HepG2 (cell line): ENCODE data around the gene RNASE8. TPM values are rescaled to one million over a fixed set of nuclear protein-coding genes. Genes with fewer than 3 reads are reported as not detected.

ENCODE experiments used
- AGO2 ChIP-seq: fragments of 200-400 bp; formaldehyde crosslinking; optimal IDR thresholded peaks from 2 replicates; pipeline ENCODE3; 2017; ENCODE audit warnings: mild to moderate bottlenecking, low read depth, low read length, moderate library complexity
- AKAP8 ChIP-seq: sonication (generic); formaldehyde crosslinking; IDR thresholded peaks from 2 replicates; pipeline ENCODE4 v1.5.1; 2020; ENCODE audit warnings: mild to moderate bottlenecking, missing genetic modification reagents
- BRD4 ChIP-seq: sonication (generic); formaldehyde crosslinking; IDR thresholded peaks from 2 replicates; pipeline ENCODE4 v1.4.0; 2020; ENCODE audit warnings: missing genetic modification reagents
- CCDC6 ChIP-seq: sonication (generic); formaldehyde crosslinking; IDR thresholded peaks from 2 replicates; pipeline ENCODE4 v1.8.1; 2022; ENCODE audit warnings: mild to moderate bottlenecking, missing genetic modification reagents, moderate library complexity
- FOSL1 ChIP-seq: sonication (generic); formaldehyde crosslinking; IDR thresholded peaks from 2 replicates; pipeline ENCODE4 v1.9.0; 2021; ENCODE audit warnings: missing genetic modification reagents, borderline replicate concordance
- HNRNPH1 ChIP-seq: fragments of 200-400 bp; formaldehyde crosslinking; optimal IDR thresholded peaks from 2 replicates; pipeline ENCODE3; 2017; ENCODE audit warnings: mild to moderate bottlenecking, low read depth, low read length
- HOXA5 ChIP-seq: sonication (generic); formaldehyde crosslinking; IDR thresholded peaks from 2 replicates; pipeline ENCODE4 v1.4.0; 2020; ENCODE audit warnings: missing genetic modification reagents
- IKZF1 ChIP-seq: fragments of 450-650 bp; IDR thresholded peaks from 2 replicates; pipeline ENCODE4 v1.7.1; 2016
- MYPOP ChIP-seq: sonication (generic); formaldehyde crosslinking; IDR thresholded peaks from 2 replicates; pipeline ENCODE4 v1.8.1; 2023; ENCODE audit warnings: mild to moderate bottlenecking, moderate library complexity, missing genetic modification reagents
- PAF1 ChIP-seq: IDR thresholded peaks from 2 replicates; pipeline ENCODE4 v1.6.1; 2016; ENCODE audit warnings: missing genetic modification reagents, missing compliant biosample characterization
- PBX2 ChIP-seq: IDR thresholded peaks from 2 replicates; pipeline ENCODE4 v1.6.1; 2016; ENCODE audit warnings: control low read depth
- RARA ChIP-seq: IDR thresholded peaks from 2 replicates; pipeline ENCODE4 v1.6.1; 2016; ENCODE audit warnings: missing genetic modification reagents, missing compliant biosample characterization
- RBM39 ChIP-seq: fragments of 200-400 bp; formaldehyde crosslinking; IDR thresholded peaks from one replicate; pipeline ENCODE4 v1.6.1; 2018; ENCODE audit warnings: antibody characterized with exemption, mild to moderate bottlenecking, low read depth, low read length; ENCODE audit not compliant: poor library complexity, severe bottlenecking
- RFX5 ChIP-seq: IDR thresholded peaks from 2 replicates; pipeline ENCODE4 v1.6.1; 2011; ENCODE audit warnings: low read depth, low read length, improper control_type of control experiment
- TCF12 ChIP-seq, 2 experiments: fragments of 450-650 bp in 1 of 2; sonication (generic) in 1 of 2; formaldehyde crosslinking in 1 of 2; IDR thresholded peaks; 2 replicates each; pipeline versions ENCODE4 v1.6.1 to v1.8.0; 2017 to 2022; ENCODE audit warnings: antibody characterized with exemption in 1 of 2, mild to moderate bottlenecking in 1 of 2, missing genetic modification reagents in 1 of 2, moderate library complexity in 1 of 2
- TCF7L2 ChIP-seq: IDR thresholded peaks from 2 replicates; pipeline ENCODE4 v1.6.1; 2011; ENCODE audit warnings: mild to moderate bottlenecking, low read depth, low read length, moderate library complexity
- TOPORS ChIP-seq: sonication (generic); formaldehyde crosslinking; IDR thresholded peaks from 2 replicates; pipeline ENCODE4 v1.8.0; 2023; ENCODE audit warnings: mild to moderate bottlenecking, missing genetic modification reagents
- ZBTB26 ChIP-seq: IDR thresholded peaks from 2 replicates; pipeline ENCODE4 v1.6.1; 2016; ENCODE audit warnings: missing compliant biosample characterization, missing genetic modification reagents, borderline replicate concordance
- ZBTB33 ChIP-seq: sonication (generic); formaldehyde crosslinking; IDR thresholded peaks from 2 replicates; pipeline ENCODE4 v1.4.0; 2020; ENCODE audit warnings: missing genetic modification reagents
- ZBTB39 ChIP-seq: sonication (generic); formaldehyde crosslinking; IDR thresholded peaks from 2 replicates; pipeline ENCODE4 v1.5.0; 2020; ENCODE audit warnings: missing genetic modification reagents
- ZC3H13 ChIP-seq: sonication (generic); formaldehyde crosslinking; IDR thresholded peaks from 2 replicates; pipeline ENCODE4 v1.8.1; 2023; ENCODE audit warnings: mild to moderate bottlenecking, missing genetic modification reagents, moderate library complexity
- ZNF550 ChIP-seq: sonication (generic); formaldehyde crosslinking; IDR thresholded peaks from 2 replicates; pipeline ENCODE4 v1.4.0; 2020; ENCODE audit warnings: mild to moderate bottlenecking, missing genetic modification reagents, borderline replicate concordance
- ZNF883 ChIP-seq: sonication (generic); formaldehyde crosslinking; IDR thresholded peaks from 2 replicates; pipeline ENCODE4 v1.5.1; 2020; ENCODE audit warnings: mild to moderate bottlenecking, missing genetic modification reagents; ENCODE audit errors: not compliant biosample characterization
- polyA plus RNA-seq, 8 experiments: library from polyadenylated mRNA; depleted of rRNA in 3 of 8; stranded (reverse) in 7 of 8; unstranded in 1 of 8; fragments of >200 nt; fragmentation: Illumina TruSeq in 4 of 8; extraction: Trizol in 4 of 8; gene quantifications; 2 replicates each; pipeline versions ENCODE4 v1.2.1 to v1.2.3, GENCODE V29; 2011 to 2016; ENCODE audit warnings: low read depth in 4 of 8, missing spikeins in 1 of 8, mixed read lengths in 1 of 8; ENCODE audit not compliant: insufficient read depth in 1 of 8
- total RNA-seq, 5 experiments: library from RNA; depleted of rRNA; stranded (reverse); fragments of >200 nt; fragmentation: Illumina TruSeq; extraction: Trizol; gene quantifications; 2 replicates each; pipeline ENCODE4 v1.2.3, GENCODE V29; 2016; ENCODE audit warnings: low read depth in 1 of 5

Gene RNASE8
- total and polyA plus RNA-seq, 2 of the 13 experiments (the other 11 are each of a cell fraction or from before 2014, with no cell fraction given), result not detected

- no peak for TF ChIP-seq ZBTB39 (CRISPR knock-in tag)
- peak; percentile 46 for TF ChIP-seq ZNF883 (CRISPR knock-in tag)
- peak; percentile 58; the same call in 1 of the 2 replicates for TF ChIP-seq ZC3H13 (CRISPR knock-in tag)
- TF ChIP-seq HOXA5 (CRISPR knock-in tag), result no peak
- peak; percentile 80 for TF ChIP-seq ZBTB33 (CRISPR knock-in tag)
- no peak for TF ChIP-seq MYPOP
- no peak for TF ChIP-seq TOPORS (CRISPR knock-in tag)
- TF ChIP-seq RARA (CRISPR knock-in tag), result no peak
- TF ChIP-seq IKZF1, result no peak
- TF ChIP-seq AGO2, result peak; percentile 98
- peak; percentile 54 for TF ChIP-seq AKAP8 (CRISPR knock-in tag)
- TF ChIP-seq ZNF550 (CRISPR knock-in tag), result no peak
- peak; percentile 50; the same call in 1 of the 2 replicates for TF ChIP-seq RFX5
- no peak for TF ChIP-seq TCF7L2
- TF ChIP-seq PAF1 (CRISPR knock-in tag), result no peak
- TF ChIP-seq CCDC6, result no peak
- TF ChIP-seq BRD4, result no peak
- TF ChIP-seq PBX2 (CRISPR knock-in tag), result no peak
- TF ChIP-seq FOSL1, result no peak
- TF ChIP-seq TCF12 (IDR thresholded peaks at IDR 0.05), result no peak
- TF ChIP-seq TCF12 (CRISPR knock-in tag; IDR thresholded peaks at IDR 0.05), result no peak
- TF ChIP-seq ZBTB26 (CRISPR knock-in tag), result no peak
- no peak for TF ChIP-seq RBM39
- TF ChIP-seq HNRNPH1, result no peak
These were observed 29.9 kb downstream of the RNASE8 start (continued) for GRCh38 chr14:21087294-21088091.
